ENCODE results near the gene CDH24.
A peak's percentile ranks its signal among the peaks of the same experiment; 100 is the strongest.

The CDH24 gene, protein sequence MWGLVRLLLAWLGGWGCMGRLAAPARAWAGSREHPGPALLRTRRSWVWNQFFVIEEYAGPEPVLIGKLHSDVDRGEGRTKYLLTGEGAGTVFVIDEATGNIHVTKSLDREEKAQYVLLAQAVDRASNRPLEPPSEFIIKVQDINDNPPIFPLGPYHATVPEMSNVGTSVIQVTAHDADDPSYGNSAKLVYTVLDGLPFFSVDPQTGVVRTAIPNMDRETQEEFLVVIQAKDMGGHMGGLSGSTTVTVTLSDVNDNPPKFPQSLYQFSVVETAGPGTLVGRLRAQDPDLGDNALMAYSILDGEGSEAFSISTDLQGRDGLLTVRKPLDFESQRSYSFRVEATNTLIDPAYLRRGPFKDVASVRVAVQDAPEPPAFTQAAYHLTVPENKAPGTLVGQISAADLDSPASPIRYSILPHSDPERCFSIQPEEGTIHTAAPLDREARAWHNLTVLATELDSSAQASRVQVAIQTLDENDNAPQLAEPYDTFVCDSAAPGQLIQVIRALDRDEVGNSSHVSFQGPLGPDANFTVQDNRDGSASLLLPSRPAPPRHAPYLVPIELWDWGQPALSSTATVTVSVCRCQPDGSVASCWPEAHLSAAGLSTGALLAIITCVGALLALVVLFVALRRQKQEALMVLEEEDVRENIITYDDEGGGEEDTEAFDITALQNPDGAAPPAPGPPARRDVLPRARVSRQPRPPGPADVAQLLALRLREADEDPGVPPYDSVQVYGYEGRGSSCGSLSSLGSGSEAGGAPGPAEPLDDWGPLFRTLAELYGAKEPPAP

DNA sequence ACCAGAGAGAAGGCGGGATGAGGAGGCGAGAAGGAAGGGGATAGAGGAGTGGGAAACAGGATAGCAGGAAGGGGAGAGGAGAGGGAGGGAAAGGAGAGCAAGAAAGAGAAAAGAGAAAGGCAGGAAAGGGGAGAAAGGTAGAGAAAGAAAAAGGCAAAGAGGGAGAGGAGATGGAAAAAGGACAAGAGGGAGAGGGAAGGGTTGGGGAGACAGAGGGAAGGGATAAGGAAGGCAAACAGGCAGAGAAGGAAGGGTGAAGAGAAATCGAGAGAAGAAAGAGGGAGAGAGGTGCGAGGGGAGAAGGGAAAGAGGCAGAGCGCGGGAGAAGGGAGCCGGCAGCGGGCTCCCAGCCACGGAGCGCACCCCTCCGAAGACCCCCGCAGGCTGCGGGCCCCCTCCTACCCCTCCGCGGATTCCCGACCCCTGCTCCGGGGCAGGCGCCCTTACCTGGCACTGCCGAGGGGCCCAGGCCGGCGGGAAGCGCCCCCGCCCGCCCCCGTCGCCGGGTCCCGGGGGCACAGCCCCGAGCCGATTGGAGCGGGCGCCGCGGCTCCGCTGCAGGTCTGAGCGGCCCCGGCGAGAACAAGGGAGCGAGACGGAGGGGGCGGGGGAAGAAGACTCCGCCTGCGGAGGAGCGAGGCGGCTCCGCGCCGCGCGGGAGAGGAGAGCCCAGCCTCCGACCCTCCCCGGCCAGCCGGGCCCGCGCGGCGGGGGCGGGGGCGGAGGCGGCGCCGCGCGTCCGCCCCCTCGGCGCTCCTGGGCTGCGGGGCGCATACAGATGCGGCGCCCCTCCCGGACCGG lies at the start of gene CDH24:
CDH24 (minus strand) TSS at position 565 of the 801 bp plus-strand sequence. CDS start 1,787 bp downstream, outside the sequence.
- DNase-seq, result no peak

DNA sequence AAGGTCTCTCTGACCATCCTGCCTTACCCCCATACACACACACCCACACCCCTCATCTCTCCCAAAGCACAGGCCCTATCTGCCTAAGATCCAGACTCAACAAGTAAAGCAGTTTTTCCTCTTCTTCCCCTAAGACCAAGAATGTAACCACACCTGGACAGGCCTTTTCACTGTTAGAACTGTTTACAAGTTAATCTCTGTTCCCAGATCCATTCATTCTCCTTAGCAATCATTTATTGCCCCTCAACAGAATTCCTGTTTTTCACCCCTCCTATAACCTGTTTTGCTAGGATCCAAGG lies 49.4 kb upstream of the CDH24 start:
- DNase-seq, result no peak

DNA sequence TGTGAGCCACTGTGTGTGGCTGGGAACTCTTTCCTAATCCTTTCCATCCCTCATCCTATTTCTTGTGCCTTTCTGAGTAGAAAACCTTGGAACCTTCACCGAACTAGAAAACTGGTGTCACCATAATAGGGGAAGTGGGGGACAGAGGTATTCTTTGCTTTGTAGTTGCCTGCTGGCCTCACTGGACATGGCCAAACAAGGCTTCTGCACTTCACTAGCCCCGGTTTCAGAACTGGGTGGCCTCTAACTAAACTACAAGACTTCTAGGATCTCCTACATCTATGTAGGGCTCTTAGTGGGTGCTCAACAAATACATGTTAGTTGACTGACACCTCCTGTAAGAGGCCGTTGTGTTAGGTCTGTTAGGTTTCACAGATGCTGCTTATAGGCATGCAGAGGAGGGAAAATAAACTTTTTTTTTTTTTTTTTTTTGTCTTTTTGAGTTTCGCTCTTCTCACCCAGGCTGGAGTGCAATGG lies 48.1 kb upstream of the CDH24 start:
- no peak for DNase-seq

DNA sequence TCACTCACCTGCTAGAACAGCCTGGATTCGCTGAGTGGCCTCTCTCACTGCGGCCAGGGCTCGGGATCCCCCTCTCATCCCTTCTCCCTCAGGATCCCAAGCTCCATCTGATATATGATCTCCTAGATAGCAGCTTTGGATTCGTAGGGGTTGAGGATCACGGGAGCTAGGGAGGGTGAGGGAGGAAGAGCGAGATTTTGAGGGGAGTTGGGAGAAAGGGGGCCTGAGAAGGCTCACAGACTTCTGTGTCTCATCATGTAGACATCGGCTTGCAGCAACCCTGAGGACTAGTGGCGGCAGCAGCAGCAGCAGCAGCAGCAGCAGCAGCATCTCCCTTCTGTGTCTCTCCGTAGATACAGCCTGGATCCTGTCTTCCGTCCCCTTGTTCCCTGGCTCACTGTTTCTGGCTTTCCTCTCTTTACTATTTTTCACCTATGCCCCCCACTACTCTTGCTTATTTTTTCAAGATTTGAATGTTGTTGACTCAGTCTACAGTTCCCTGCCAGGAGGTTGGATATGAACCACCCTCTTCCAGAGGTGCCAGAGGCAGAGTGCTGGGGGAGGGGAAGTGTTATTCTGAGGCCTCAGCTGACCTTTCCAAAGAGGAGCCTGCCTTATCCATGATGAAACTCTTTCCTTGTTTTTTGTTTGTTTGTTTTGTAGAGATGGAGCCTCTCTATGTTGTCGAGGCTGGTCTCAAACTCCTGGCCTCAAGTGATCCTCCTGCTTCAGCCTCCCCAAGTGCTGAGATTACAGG lies 47.4 kb upstream of the CDH24 start, which contains the start of gene CIROP:
CIROP (minus strand) TSS at position 399 of the 757 bp plus-strand sequence; CDS start at position 330, 69 bp downstream.
- peak; percentile 14 for DNase-seq

DNA sequence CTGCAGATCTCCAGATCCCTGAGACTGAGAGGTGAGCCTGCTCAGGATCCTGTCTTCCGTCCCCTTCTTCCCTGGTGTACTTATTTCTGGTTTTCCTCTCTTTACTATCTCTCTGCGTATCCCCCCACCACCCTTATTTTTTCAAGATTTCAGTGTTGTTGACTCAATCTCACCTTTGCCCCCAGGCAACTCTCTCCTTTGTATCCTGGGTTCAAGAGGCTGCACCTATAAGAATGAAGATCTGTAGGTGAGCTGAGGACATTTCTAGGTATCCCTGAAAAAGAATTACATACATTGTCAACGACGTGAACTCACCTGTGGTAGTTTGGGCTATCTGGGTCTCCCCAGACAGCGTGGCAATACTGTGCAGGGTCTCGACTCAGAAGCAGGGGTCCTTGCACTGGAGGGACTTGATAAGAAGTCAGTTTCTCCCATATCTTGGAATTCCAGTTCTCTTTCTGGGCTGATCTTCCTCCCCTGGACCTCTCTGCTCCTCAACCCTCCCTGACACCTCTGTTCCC lies 46.8 kb upstream of the CDH24 start:
- no peak for DNase-seq

DNA sequence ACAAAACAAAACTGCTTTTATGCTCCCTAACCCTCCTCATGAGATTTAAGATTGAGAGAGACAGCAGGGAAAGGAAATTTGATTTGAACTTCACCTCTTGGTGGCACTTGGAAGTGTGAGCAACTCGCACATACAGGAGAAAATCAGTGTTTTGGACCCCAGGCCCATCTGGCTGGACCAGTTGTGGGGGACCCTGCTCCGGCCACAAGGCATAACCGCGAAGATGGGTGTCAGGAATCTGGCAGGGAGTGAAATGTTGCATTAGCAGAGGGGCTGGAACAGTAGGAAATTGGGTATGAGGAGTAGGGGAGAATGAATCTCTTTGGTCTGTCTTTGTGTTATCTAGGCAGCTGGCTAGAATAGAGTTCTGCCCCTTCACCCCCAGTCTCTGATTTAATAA lies 46.3 kb upstream of the CDH24 start:
- no peak for DNase-seq

DNA sequence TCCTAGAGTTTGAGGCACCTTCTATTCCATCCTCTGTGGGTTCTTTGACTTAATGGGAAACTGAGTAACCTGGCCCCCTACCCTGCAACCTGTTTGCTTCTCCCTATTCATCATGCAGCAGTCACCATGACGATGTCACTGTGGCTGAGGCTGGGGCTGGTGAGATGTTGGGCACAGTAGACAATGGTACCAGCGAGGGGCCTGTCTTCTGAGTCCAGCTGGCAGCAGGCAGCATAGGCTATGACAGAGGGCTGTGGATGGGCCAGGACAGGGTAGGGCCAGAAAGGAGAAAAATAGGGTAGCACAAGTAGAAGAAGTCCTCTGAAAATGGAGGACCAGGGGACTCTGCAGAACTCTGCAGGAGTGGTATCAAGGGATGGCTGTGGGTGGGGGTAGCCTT lies 45.5 kb upstream of the CDH24 start:
- no peak for DNase-seq

DNA sequence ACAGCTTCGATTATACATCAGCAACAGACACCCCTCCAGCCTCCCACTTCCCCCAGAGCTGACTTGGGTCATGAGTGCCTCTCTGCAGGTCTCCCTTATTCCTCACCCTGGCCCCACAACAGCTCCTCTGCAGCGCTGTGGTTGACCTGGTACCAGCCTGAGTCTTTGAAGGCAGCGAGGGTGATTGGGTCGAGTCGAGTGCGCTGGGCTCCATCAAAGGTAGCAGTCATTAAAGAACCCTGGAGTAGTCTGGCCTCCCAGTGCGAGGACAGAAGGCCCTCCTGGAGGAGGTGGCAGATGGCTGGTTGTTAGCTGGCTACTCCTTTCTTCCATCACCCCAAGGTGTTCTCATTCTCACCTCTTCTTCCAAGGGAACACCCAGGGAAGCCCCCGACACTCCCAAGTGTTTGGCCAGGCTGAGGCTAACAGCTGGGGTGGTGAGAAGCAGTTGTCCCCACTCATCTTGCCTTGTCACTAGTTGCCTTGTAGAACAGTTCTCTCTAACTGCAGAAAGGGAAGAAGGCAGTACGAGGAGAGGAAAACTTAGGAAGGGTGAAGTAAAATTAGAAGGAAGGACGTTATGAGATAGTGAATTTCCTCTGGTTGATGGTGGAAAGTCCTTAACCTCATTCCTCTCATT lies 44.8 kb upstream of the CDH24 start:
- DNase-seq, result no peak

DNA sequence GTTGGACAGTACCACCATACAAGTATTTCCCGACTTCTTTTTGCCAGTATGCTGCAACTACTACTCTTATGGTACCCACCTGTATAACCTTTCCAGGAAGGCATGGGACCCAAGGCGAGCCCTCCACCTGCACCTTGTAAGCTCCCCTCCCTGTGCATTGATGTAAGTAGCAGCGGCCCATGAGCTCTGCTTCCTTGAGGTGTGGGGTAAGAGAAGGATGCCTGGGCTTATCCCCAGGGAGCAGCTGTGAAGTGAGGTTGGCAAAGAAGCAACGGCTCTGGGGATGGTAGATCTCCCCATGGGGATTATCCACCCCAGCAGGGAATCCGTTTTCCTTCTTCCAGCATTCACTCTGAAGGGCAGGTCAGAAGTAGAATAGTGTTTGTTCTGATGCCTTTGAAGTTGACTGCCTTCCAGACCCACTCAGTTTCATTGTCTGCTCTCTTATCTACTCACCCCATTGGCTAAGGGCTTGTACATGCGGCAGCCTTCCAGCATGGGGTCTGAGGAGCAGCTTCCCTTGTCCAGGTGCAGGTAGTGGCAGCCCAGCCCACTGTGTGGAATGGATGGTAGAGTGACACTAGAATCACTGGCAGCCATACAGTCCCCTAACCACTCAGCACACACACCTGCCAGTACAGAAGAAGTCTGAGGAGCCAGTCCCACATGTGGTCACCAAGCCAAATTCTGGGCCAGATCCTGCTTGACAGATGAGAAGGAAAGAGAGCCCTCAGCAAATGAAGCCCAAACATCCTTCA lies 44.1 kb upstream of the CDH24 start:
- no peak for DNase-seq

DNA sequence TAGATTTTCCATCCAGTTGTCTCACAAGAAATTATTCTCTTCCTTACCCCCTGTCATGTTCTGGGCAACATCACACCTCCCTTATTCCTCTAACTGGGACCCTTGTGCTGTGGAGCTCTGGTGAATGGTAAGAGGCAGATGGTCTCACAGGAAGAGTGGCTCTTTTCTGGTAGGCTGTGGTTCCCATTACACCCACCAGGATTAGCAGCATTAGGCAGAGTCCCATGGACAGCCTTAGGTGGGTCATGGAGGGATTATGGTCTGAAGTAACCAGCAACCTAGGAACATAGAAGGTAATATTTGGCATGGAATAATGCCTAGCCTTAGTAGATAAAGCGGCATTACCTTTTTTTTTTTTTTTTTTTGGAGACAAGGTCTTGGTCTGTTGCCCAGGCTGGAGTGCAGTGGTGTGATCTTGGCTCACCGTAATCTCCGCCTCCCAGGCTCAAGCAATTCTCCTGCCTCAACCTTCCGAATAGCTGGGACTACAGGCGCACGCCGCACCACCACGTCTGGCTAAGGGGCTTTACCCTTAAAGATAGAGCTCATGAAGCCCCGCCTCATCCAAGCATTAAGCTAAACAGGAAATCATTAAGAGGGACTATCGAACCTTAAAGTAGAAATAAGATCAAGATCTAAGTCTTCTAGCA lies 42.0 kb upstream of the CDH24 start:
- DNase-seq, result no peak

DNA sequence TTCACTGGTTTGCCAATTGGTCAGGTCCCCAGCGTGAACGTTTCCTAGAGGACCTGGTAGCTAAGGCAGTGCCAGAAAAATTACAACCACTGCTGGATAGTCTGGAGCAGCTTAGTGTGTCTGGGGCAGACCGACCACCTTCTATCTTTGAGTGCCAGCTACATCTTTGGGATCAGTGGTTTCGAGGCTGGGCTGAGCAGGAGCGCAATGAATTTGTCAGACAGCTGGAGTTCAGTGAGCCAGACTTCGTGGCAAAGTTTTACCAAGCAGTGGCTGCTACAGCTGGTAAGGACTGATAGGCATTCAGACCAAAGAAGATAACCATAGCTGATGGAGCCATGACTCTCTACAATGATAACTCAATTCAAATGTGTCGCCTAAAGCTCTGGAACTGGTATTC lies 40.5 kb upstream of the CDH24 start:
- DNase-seq, result no peak

DNA sequence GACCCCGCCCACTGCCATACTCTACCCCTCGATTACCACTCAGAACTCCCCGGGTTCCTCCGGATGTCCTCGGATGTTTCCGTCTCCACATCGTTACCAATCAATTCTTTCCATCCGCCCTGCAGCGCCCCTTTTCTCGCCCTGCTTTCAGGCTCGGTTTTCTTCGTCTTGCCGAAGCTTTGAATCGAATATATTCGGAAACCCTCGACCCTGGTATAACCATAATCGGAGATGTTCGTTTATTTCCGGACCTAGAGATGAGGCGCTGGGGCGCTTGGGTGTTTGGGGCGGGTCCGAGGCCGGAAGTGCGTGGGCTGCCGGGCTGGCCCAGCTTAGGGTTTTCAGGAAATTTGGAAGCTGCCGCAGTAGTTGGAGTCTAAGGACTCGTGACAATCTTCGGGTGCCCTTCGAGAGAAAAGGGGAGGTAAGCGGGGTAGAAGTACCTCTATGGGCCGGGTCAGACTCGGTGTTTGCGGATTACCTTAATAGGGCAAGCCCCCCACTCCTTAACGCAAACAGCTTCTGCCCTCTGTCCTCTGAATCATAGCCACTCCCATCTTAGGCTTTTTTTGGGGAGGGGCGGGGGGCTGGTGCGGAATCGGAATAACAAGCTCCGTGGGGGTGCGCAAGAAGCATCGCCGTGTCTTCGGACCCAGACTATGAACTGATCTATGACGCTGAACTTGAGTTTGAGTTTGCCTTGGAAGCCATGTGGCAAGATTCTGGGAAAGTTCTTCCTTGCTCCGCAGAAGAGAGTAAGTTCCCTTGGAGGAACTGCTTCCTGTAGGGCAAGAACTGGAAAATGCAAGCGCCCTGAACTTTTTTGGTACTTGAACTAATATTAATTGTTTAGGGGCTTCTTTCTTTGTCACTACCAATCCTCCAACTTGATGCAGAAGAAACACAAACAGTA lies 38.1 kb upstream of the CDH24 start, which contains the start of gene C14orf119:
C14orf119 (plus strand) TSS at position 310 of the 913 bp plus-strand sequence. CDS start 2,154 bp downstream, outside the sequence.
- no peak for DNase-seq

DNA sequence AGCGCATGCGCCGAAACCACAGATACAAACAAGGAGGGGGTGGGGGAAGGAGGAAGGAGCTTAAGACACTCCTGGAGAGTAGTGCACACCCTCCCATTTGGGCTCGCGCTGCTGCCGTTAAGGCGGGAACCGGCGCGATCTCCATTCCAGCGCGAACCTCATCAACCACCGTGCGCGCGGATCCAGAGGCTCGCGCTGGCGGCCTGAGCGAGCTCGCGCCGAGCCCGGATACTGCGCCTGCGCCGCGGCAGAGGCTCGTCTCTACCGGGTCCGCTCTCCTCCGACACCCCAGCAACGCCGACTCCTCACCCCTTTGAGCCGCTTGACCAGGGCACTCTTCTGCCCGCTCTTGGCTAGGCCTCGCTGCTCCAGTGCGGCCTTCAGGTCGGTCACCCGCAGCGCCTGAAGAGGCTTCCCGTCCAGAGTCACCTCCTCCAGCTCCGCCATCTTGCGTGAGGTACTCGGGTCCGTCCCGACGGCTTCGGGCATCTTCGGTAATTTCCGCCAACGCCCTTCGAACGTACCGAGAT lies 37.4 kb upstream of the CDH24 start, which contains the start of gene ACIN1:
ACIN1 (minus strand) TSS at position 471 of the 530 bp plus-strand sequence; CDS start at position 447, 24 bp downstream.
- no peak for DNase-seq

DNA sequence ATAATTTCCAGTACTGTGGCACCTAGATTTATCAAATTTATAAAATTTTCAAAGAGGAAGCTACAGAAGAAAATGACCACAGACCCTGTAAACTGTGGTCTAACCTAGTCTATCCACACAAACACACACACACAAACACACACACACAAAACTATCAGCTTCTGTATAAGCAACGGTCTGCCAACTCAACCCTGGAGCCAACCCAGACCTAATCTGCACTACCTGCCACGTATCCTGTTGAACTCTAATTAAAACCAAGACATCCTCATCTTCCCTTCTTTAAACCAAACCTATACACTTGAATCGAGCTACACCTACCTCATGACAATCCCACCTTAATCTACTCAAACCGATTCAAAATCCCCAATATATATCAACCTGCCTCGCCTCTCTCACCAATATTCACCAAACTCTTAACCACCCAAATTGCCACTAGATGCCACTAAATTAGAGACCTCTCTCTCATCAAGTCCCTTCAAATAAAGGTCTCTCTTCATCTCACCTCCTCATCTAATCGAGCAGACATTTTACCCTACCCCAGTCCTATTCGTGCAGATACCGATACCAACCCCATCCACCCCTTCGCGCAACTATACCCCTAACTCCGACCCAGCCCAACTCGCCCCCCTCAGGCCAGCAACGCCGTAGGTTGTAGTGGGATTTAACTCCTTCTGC lies 36.8 kb upstream of the CDH24 start:
- DNase-seq, result no peak

DNA sequence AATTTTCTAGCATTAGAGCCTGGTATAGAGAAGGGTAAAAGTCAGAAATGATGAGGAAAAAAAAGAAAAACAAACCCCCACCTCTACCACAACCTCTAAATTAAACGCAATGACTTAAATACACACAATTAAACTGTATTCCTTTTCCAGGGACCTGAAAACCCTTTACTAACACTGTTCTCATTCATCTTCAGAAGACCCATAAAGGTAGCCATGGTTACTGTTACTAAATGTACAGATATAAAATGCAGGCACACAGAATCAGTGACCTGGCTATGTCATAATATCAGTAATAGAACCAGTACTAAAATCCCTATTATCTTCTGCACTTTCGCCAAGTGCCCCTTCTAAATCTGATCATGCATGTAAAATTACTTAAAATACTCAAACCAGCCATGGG lies 36.2 kb upstream of the CDH24 start:
- DNase-seq, result no peak

DNA sequence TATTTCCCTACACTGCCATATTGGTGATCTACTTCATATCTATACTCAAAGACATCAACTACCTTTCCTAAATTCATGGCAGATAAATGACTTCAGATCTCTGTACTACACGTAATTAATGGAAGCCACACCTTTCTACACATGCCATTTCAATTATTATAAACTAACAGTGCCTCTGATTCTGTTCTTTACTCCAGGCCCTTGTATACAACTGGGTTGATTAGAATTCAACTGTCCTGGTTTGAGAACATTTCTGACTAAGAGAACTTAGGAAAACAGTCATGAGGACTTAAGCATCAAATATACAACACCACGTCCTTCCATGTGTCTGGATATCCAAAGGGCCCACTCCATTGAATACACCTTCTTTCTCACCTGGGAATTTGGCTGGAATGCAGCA lies 35.8 kb upstream of the CDH24 start:
- DNase-seq, result no peak

DNA sequence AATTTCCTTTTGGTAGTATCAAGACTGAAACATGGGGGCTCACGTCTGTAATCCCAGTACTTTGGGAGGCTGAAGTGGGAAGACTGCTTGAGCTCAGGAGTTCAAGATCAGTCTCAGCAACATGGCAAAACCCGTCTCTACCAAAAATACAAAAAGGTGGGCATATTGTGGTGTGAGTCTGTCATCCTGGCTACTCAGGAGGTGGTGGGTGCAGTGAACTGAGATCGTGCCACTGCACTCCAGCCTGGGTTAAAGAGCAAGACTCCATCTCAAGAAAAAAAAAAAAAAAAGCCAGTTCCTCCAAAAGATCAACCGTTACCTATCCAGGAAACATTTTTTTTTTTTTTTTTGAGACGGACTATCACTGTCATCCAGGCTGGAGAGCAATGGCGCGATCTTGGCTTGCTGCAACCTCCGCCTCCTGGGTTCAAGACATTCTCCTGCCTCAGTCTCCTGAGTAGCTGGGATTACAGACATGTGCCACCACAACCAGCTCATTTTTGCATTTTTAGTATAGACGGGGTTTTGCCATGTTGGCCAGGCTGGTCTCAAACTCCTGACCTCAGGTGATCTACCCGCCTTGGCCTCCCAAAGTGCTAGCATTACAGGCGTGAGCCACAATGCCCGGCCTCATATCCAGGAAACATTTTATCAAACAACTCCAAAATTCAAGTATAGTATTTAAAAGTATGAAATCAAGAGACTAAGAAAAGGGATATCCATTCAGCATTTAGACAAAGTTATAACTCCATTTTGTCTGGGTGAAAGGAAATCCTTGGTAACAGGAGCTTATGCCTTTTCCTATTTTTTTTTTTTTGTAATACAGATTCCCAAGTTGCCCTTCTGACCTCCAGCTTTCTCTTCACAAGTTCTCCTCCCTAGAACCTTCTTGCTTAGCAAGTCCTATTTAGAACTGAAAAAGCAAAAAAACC lies 34.2 kb upstream of the CDH24 start:
- no peak for DNase-seq

Measured in DMS53 (cell line).